GM23248 (cell line): ENCODE results near the gene KY. TPM values are rescaled to one million over a fixed set of nuclear protein-coding genes. Genes with fewer than 3 reads are reported as not detected.

Experiments used
- DNase-seq: peaks from one replicate; pipeline ENCODE4 v3.0.0-alpha.2; 2015
- H2AFZ ChIP-seq: fragments of 200-600 bp; sonication (generic); 2 replicates; pipeline ENCODE4 v1.6.1; 2016; ENCODE audit warnings: antibody characterized with exemption
- H3F3A ChIP-seq: fragments of 200-600 bp; sonication (generic); 2 replicates; pipeline ENCODE4 v1.6.1; 2016; ENCODE audit warnings: mild to moderate bottlenecking, antibody characterized with exemption, mixed run types; ENCODE audit not compliant: insufficient read depth
- H3K27ac ChIP-seq: fragments of 200-600 bp; sonication (generic); 2 replicates; pipeline ENCODE4 v1.5.1; 2016; ENCODE audit warnings: mild to moderate bottlenecking
- H3K27me3 ChIP-seq: fragments of 200-600 bp; sonication (generic); replicated peaks from 2 replicates; pipeline ENCODE4 v1.6.1; 2016; ENCODE audit warnings: mild to moderate bottlenecking; ENCODE audit not compliant: insufficient read depth
- H3K36me3 ChIP-seq: fragments of 200-600 bp; sonication (generic); 2 replicates; pipeline ENCODE4 v1.6.1; 2016; ENCODE audit warnings: low read depth, mild to moderate bottlenecking
- H3K4me1 ChIP-seq: fragments of 200-600 bp; sonication (generic); 2 replicates; pipeline ENCODE4 v1.6.1; 2016; ENCODE audit warnings: mild to moderate bottlenecking; ENCODE audit not compliant: insufficient read depth
- H3K4me2 ChIP-seq: fragments of 200-600 bp; sonication (generic); one replicate; pipeline ENCODE4 v1.6.1; 2016; ENCODE audit warnings: mild to moderate bottlenecking; ENCODE audit not compliant: unreplicated experiment
- H3K4me3 ChIP-seq: fragments of 200-600 bp; sonication (generic); 2 replicates; pipeline ENCODE4 v1.5.1; 2016; ENCODE audit warnings: mild to moderate bottlenecking
- H3K79me2 ChIP-seq: fragments of 200-600 bp; sonication (generic); 2 replicates; pipeline ENCODE4 v1.6.1; 2016; ENCODE audit warnings: mild to moderate bottlenecking; ENCODE audit not compliant: insufficient read depth
- H3K9ac ChIP-seq: fragments of 200-600 bp; sonication (generic); 2 replicates; pipeline ENCODE4 v1.6.1; 2016; ENCODE audit warnings: mild to moderate bottlenecking
- H3K9me2 ChIP-seq: fragments of 200-600 bp; sonication (generic); 2 replicates; pipeline ENCODE4 v1.6.1; 2016; ENCODE audit warnings: mixed run types, mild to moderate bottlenecking, moderate library complexity; ENCODE audit not compliant: insufficient read depth
- H3K9me3 ChIP-seq: fragments of 200-600 bp; sonication (generic); one replicate; pipeline ENCODE4 v1.6.1; 2017; ENCODE audit warnings: low read depth
- H4K20me1 ChIP-seq: fragments of 200-600 bp; sonication (generic); 2 replicates; pipeline ENCODE4 v1.6.0; 2016; ENCODE audit not compliant: insufficient read depth
- EZH2 ChIP-seq: fragments of 200-600 bp; sonication (generic); IDR thresholded peaks from 2 replicates; pipeline ENCODE4 v1.6.1; 2018; ENCODE audit warnings: antibody characterized with exemption, mild to moderate bottlenecking; ENCODE audit not compliant: insufficient read depth, poor library complexity, severe bottlenecking
- EZH2phosphoT487 ChIP-seq: fragments of 200-600 bp; sonication (generic); IDR thresholded peaks from 2 replicates; pipeline ENCODE4 v1.6.1; 2018; ENCODE audit warnings: antibody characterized with exemption, moderate library complexity, mild to moderate bottlenecking, low read depth; ENCODE audit not compliant: insufficient read depth
- WGBS, 2 experiments: methylation state at CpG; one replicate each; pipeline ENCODE4 v1.1.6; 2015 to 2017; ENCODE audit warnings: low lambda C conversion rate in 2 of 2, low coverage in 1 of 2; ENCODE audit errors: missing lambda C conversion rate in 2 of 2; 5-methylcytosine and 5-hydroxymethylcytosine counted together
- in situ Hi-C: fragments of 300-500 bp; cut with MboI; formaldehyde crosslinking; loops from 2 replicates; pipeline ENCODE4 v1.15.0; 2020
- polyA plus RNA-seq: library from polyadenylated mRNA; unstranded; fragments of >200 nt; fragmentation: Nextera tagmentation; extraction: Ambion mirVana; gene quantifications from 2 replicates; pipeline ENCODE4 v1.2.1, GENCODE V29; 2016
- total RNA-seq: library from RNA; depleted of rRNA; stranded (reverse); fragments of >200 nt; shearing (Covaris generic); gene quantifications from 2 replicates; pipeline ENCODE4 v1.2.3, GENCODE V29; 2014

The KY gene
- total and polyA plus RNA-seq, 2 experiments from 2014 or later, result 0.65 to 0.76 TPM

GRCh38 chr3:134636406-134636805, 14.4 kb downstream of the KY start:
- no peak for DNase-seq
- Histone ChIP-seq H3K9ac (no peak overlapping the region), H3K9me2 (no peaks in the 10 kb centered on the region), H3F3A (no peaks in the 10 kb centered on the region), H3K27ac (no peak overlapping the region), H3K79me2 (no peaks in the 10 kb centered on the region), H3K4me1 (no peaks in the 10 kb centered on the region), H3K9me3 (no peaks in the 10 kb centered on the region), H3K4me3 (no peak overlapping the region), H3K4me2 (no peak overlapping the region), H2AFZ (no peak overlapping the region), H4K20me1 (no peaks in the 10 kb centered on the region), H3K27me3 (no peaks in the 10 kb centered on the region), H3K36me3 (no peaks in the 10 kb centered on the region)
- 61 to 69% methylated on average over 1 of the region's 1 CpG for WGBS, 2 experiments
- in situ Hi-C loops, result no loop called here
- TF ChIP-seq EZH2phosphoT487 (no peak), EZH2 (no peak)

GRCh38 chr3:134630506-134630905, 20.3 kb downstream of the KY start:
- Histone ChIP-seq H3K27me3 (no peaks in the 10 kb centered on the region), H4K20me1 (no peaks in the 10 kb centered on the region), H3K9me2 (no peaks in the 10 kb centered on the region), H3K36me3 (no peaks in the 10 kb centered on the region), H3K4me3 (no peak overlapping the region), H3F3A (no peaks in the 10 kb centered on the region), H2AFZ (no peak overlapping the region), H3K4me2 (no peak overlapping the region), H3K79me2 (no peaks in the 10 kb centered on the region), H3K9me3 (no peaks in the 10 kb centered on the region), H3K27ac (no peak overlapping the region), H3K9ac (no peak overlapping the region), H3K4me1 (no peaks in the 10 kb centered on the region)
- peak; percentile 44 for DNase-seq
- in situ Hi-C loops, result no loop called here
- TF ChIP-seq EZH2phosphoT487, result no peak
- TF ChIP-seq EZH2, result no peak
- WGBS, 2 experiments, result 88 to 97% methylated on average over 1 of the region's 1 CpG

GRCh38 chr3:134628884-134629283, 21.9 kb downstream of the KY start:
- Histone ChIP-seq H3K4me2 (no peak overlapping the region), H4K20me1 (no peaks in the 10 kb centered on the region), H3K27ac (no peak overlapping the region), H3K9me3 (no peaks in the 10 kb centered on the region), H3K4me1 (no peaks in the 10 kb centered on the region), H3K36me3 (no peaks in the 10 kb centered on the region), H3K9me2 (no peaks in the 10 kb centered on the region), H2AFZ (no peak overlapping the region), H3K9ac (no peak overlapping the region), H3K27me3 (no peaks in the 10 kb centered on the region), H3K79me2 (no peaks in the 10 kb centered on the region), H3F3A (no peaks in the 10 kb centered on the region), H3K4me3 (no peak overlapping the region)
- in situ Hi-C loops, result no loop called here
- 82 to 85% methylated on average over 2 of the region's 2 CpGs for WGBS, 2 experiments
- no peak for DNase-seq
- no peak for TF ChIP-seq EZH2phosphoT487
- no peak for TF ChIP-seq EZH2

GRCh38 chr3:134627831-134628230, 23.0 kb downstream of the KY start:
- 0 out of 2 replicates have a peak overlapping the region, but pooled peaks have one; percentile 39 for H2AFZ ChIP-seq
- DNase-seq, result peak; percentile 48
- no peaks in the 10 kb centered on the region for H3F3A ChIP-seq
- 83 to 95% methylated on average over 1 of the region's 1 CpG for WGBS, 2 experiments
- no peaks in the 10 kb centered on the region for H3K9me2 ChIP-seq
- no peaks in the 10 kb centered on the region for H3K4me1 ChIP-seq
- H3K79me2 ChIP-seq, result no peaks in the 10 kb centered on the region
- H3K9ac ChIP-seq, result no peak overlapping the region
- no peaks in the 10 kb centered on the region for H4K20me1 ChIP-seq
- H3K27ac ChIP-seq, result no peak overlapping the region
- in situ Hi-C loops, result no loop called here
- H3K4me2 ChIP-seq, result no peak overlapping the region
- no peak overlapping the region for H3K4me3 ChIP-seq
- H3K36me3 ChIP-seq, result no peaks in the 10 kb centered on the region
- no peaks in the 10 kb centered on the region for H3K27me3 ChIP-seq
- no peak for TF ChIP-seq EZH2phosphoT487
- TF ChIP-seq EZH2, result no peak
- H3K9me3 ChIP-seq, result no peaks in the 10 kb centered on the region
